HG02943 (cell line): Measurements from ENCODE around the gene GRM4.

ENCODE experiments used
- ATAC-seq: cut with Tn5 transposase; IDR thresholded peaks from one replicate; pipeline ENCODE4 v1.9.1; 2021; ENCODE audit warnings: mild to moderate bottlenecking, low read depth, moderate library complexity; ENCODE audit not compliant: unreplicated experiment

Gene GRM4

DNA sequence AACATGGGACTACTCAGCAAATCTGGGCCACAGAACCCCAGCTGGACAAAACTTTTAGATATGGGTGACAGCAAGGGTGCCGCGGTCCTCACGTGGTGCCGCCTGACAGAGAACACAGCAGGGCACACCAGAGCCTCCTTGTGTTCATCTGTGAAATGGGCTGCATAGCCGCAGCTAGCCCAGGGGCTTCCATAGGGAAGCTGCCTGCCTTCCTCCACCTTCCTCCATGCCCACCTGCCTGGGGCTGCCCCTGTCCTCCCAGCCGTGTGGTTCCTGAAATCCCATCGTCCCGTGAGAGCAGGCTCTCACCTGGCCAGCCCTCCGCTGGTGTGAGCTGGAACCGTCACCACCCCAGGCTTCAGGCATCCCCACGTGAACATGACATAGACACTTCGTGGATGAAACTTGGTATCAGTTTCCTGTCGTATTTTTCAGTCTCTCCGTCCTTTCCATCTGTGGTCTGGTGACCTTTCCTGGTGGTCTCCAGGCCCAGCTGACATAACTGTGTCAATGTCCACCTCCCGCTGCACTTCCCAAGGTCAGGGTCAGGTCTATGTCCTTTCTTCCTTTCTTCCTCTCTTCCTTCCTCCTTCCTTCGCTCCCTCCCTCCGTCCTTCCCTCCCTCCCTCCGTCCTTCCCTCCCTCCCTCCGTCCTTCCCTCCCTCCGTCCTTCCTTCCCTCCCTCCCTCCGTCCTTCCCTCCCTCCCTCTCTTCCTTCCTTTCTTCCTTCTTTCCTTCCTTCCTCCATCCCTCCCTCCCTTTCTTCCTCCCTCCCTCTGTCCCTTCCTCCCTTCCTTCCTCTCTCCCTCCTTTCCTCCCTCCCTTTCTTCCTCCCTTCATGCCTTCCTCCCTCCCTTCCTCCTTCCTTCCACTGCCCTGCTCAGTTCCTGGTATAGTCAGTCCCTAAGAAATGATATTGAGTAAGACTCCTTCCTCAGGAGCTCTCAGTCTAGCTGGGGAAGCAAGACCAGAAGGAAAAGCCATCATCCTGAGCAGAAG lies 78.8 kb downstream of the GRM4 start:
- no peak for ATAC-seq

GRCh38 chr6:34066218-34066571 lies 79.7 kb downstream of the GRM4 start:
- no peak for ATAC-seq

DNA sequence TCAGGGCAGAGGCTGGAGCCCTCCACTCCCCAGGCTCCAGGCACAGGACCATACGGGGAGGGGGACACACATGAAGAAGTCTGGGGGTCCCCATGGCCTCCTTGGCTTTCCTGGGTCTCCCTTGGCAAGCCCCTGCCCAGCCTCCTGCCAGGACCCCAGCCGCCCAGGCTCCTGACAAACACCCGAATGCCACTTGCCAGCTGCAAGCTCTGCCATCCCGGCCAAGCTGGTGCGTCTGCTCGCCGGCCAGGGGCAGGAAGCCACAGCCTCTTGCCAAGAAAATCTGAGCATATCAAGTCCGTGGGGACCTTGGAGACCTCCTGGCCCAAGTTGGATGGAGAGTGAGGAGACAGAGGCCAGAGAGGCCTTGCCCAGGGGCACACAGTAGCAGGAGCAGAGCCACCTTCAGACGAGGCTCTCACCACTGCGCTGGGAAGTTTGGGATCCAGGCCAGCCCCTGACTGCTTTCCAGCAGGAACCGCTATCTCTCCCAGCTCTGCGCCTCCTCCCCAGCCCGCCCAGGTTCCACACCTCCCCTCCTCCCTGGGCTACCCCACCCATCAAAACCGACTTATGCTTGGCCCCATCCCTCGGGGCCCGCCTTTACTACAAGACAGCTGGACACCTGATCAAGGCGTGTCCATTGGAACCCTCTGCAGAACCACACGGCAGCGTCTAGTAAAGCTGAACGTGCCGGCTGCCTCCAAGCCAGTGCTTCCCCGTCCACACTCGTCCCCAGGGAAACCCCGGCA lies 80.2 kb downstream of the GRM4 start:
- ATAC-seq: no peak

GRCh38 chr6:34064675-34065074 lies 81.2 kb downstream of the GRM4 start:
- no peak for ATAC-seq

DNA sequence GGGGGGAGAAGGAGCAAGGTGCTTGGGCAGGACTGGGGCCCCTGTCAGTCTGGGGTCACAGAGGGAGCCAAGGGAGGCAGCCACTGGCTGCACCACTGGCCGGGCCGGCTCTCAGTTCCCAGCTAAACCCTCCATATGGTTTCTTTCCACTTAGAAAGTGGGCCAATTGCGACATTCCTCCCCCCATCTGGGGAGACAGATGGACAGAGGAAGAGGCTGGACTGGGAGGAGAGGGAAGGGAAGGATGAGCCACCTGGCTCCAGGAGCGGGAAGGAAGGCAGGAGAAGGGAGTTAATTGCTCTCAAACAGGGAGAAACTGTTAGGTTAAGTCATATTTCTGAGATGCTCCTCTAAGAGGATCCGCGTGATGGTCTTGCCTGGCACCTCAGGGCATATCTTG lies 82.2 kb downstream of the GRM4 start:
- ATAC-seq: no peak

DNA sequence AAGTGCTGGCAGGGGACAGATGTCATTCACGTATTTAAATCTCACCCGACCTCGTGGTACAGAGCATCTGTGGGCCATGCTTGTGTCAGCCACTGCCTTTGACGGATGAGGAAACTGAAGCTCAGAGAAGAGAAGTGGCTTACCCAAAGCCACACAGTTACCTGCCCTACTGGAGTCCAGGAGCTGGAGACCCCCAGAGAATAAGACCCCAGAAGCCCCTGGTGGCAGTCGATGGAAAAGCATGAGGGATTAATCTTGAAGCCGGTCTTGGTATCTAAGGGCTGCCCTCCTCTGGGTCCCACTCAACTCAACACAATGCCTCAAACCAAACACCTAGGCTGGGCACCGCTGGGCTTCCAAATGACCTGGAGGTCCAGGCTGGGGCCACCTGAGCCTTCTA lies 83.1 kb downstream of the GRM4 start:
- no peak for ATAC-seq

DNA sequence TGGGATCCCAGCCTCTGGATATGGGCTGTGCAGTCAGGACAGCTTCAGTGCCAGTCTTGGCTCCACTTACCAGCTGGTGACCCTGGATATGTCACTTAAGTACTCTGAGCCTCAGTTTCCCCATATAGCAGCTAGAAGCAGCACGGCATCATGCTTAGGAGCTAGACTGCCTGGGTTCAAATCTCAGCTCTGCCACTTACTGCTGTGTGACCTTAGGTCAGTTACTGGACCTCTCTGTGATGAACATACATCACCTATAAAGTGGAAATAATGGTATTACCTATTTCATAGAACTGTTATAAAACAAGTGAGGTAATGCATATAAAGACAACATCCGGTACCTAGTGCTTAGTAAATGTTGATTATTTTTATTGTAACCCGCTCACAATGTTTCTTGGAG lies 83.7 kb downstream of the GRM4 start:
- no peak for ATAC-seq

DNA sequence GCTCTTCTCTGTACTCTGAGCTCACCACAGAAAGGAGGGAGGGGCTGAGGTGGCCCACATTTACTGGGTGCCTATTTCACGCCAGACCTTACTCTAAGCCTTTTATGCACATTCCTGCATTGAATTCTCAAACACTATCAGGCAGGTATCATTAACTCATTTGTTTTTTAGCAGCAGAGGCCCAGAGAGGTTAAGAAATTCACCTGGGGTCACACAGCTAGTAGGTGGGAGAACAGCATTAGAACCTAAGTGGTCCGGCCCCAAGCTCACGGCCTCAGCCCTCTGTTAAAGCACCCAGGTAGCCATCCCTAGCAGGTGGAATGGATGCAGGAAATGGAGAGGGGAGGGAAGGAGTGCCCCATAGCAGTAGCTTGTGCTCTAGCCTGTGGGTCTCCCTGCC lies 84.5 kb downstream of the GRM4 start:
- no peak for ATAC-seq

GRCh38 chr6:34059914-34060313 lies 86.0 kb downstream of the GRM4 start:
- no peak for ATAC-seq

GRCh38 chr6:34059136-34059731 lies 86.7 kb downstream of the GRM4 start:
- no peak for ATAC-seq

- no peak for ATAC-seq
These were observed 88.1 kb downstream of the GRM4 start for GRCh38 chr6:34057790-34058189.

- ATAC-seq: no peak
These were observed 88.7 kb downstream of the GRM4 start for GRCh38 chr6:34057191-34057590.

- no peak for ATAC-seq
These were observed 89.4 kb downstream of the GRM4 start for GRCh38 chr6:34056305-34057108.

GRCh38 chr6:34055223-34055933 lies 90.5 kb downstream of the GRM4 start:
- ATAC-seq: no peak

GRCh38 chr6:34053721-34054120 lies 92.2 kb downstream of the GRM4 start:
- ATAC-seq: no peak

DNA sequence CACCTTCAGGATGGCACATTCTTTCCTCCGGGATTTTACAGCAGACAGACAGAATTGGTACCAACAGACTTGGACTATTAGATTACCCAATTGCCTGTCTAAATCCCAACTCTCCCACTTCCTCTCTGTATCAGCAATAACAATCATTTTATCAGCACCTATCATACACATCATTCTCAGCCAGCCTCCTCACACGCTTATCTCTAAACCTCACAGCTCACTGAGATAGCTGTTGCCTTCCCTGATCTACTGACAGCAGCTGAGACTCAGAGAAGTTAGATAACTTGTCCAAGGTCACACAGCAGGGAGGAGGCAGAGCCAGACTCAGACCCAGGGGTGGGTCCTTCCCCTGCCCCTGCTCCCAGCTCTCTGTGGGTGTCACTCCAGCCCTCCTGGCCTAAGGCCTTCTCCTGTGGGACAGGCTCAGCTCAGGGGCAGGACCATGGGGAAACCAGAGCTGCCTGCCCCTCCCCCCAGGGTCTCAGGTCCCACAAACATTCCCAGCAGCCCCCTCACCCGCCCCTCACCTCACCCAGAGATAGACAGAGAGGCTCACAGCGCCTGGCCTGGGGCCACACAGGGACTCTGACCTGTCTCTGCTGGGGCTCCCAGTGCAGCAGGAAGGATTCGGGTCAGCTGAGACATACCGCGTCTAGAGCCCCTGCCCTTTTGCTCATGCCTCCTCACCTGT lies 92.8 kb downstream of the GRM4 start:
- no peak for ATAC-seq

DNA sequence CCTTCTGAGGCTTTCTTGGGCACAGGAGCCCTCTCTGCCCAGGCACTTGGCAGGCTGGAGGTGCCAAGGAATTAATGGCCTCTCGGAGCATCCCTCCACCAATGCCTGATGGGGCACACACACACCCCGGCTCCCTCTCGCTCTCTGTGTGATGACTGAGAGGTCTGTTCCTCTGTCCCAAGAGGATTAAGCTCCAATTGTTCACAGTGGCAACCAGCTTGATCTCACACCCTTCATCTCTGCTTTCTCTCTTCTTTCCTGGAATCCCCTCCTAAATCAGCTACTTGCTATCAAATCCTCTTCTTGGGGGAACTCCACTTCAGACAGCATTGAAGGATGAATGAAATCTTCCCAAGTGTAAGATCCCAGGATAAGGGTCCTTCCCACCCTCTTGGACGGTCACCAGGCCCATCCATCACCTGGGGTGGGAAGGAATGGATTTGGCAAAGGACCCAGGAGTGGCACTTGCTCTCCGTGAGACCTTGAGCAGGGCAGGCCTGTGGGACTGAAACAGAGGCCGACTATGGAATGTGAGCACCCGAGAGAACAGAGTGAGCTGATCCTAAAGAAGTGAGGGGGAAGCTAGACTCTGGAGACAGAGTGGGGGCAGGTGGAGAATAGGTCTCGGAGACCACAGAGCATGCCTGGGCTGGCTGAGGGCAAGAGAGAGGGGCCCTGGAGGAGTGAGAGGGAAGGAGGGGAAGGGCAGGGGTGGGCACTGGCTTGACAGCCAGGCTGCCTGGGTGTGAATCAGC lies 93.6 kb downstream of the GRM4 start:
- no peak for ATAC-seq

- ATAC-seq: no peak
These were observed 94.5 kb downstream of the GRM4 start for GRCh38 chr6:34051331-34051919.
